ENCODE measurements around the gene METTL1.

DNA sequence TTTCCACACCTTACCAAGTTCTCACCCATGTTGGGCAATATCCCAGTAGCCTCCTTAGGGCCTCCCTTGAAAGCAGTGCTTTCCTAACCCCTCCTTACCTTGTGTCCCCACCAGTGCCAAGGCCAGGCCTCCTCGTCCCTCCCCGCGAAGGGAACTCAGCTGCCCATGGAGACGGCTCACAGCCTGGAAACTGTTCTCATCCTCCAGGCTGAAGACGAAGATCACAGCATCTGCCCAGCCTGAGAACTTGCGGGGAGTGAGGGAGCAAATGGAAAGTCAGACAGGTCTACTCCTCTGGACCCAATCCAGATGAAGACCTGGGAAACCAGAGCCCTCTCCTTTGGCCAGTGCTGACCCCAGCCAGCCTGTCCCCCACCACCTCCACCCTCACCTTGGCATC is 38.0 kb downstream of the METTL1 start:
- TF ChIP-seq FOXM1 (IDR thresholded peaks at IDR 0.05; ENCODE audit: borderline replicate concordance) (no peak), HDGF (IDR thresholded peaks at IDR 0.05; ENCODE audit: borderline replicate concordance) (no peak), SUZ12 (IDR thresholded peaks at IDR 0.05) (no peak), ELF4 (IDR thresholded peaks at IDR 0.05) (no peak)
